ENCODE data around the gene NOS3.
A peak's percentile ranks its signal among the peaks of the same experiment; 100 is the strongest.

- TF ChIP-seq CTCF (IDR thresholded peaks at IDR 0.05; ENCODE audit: insufficient read depth, low read depth, low read length): no peak
- peak; percentile 87 for TF ChIP-seq EZH2 (IDR thresholded peaks at IDR 0.05; ENCODE audit: insufficient read depth, low read length)
These were observed 12.6 kb upstream of the NOS3 start, which contains the start of gene KCNH2 for GRCh38 chr7:150978126-150978789.

Data from astrocyte (in vitro differentiated cells and primary cell).